ENCODE results near the gene CCDC50. TPM values are rescaled to one million over a fixed set of nuclear protein-coding genes. Genes with fewer than 3 reads are reported as not detected.

CCDC50 gene
- polyA plus RNA-seq, 1 donor (not counting 4 experiments of a cell fraction or from before 2014, with no cell fraction given), result 54.8 TPM

- Histone ChIP-seq H3K36me3 (ENCODE audit: control insufficient read depth in 2 of 2, extremely low read depth in 1 of 2, insufficient read depth in 2 of 2, low read length in 2 of 2) (no peaks in the 10 kb centered on the region), H3K4me2 (ENCODE audit: control insufficient read depth, extremely low read depth, insufficient read depth, low read depth, low read length) (no peak overlapping the region), H3K9ac (ENCODE audit: control insufficient read depth, extremely low read depth, insufficient read depth, low read length) (no peak overlapping the region), H3K79me2 (ENCODE audit: control insufficient read depth, insufficient read depth, low read length) (no peaks in the 10 kb centered on the region), H3K9me3 (ENCODE audit: control insufficient read depth, low read depth, low read length) (no peaks in the 10 kb centered on the region), H2AFZ (ENCODE audit: control insufficient read depth, low read length) (no peak overlapping the region), H3K27ac (ENCODE audit: control insufficient read depth, insufficient read depth, low read length) (no peak overlapping the region), H3K9me1 (ENCODE audit: control insufficient read depth, extremely low read depth, insufficient read depth, low read length) (no peaks in the 10 kb centered on the region), H3K27me3 (ENCODE audit: control insufficient read depth, extremely low read depth, insufficient read depth, low read length) (no peaks in the 10 kb centered on the region), H4K20me1 (ENCODE audit: control insufficient read depth, extremely low read depth, insufficient read depth, low read length) (no peaks in the 10 kb centered on the region), H3K4me1 (ENCODE audit: control insufficient read depth, extremely low read depth, insufficient read depth, low read length) (no peaks in the 10 kb centered on the region), H3K4me3 (ENCODE audit: control insufficient read depth in 2 of 3, extremely low read depth in 1 of 3, insufficient read depth in 2 of 3, low read depth in 1 of 3, low read length in 3 of 3) (no peak overlapping the region)
- DNase-seq (ENCODE audit: low read depth, low spot score) (no peak), FAIRE-seq (no peak)
- dilution Hi-C loops (cut with MboI; ENCODE audit: extremely low pct_ligation_motif_present, low sequenced_read_pairs), result no loop called here
- TF ChIP-seq EZH2 (IDR thresholded peaks at IDR 0.05; ENCODE audit: low read length) (no peak), CTCF (optimal IDR thresholded peaks at IDR 0.05 in 1 of 3, IDR thresholded peaks at IDR 0.05 in 1 of 3, conservative IDR thresholded peaks at IDR 0.05 in 1 of 3; ENCODE audit: extremely low read depth in 1 of 3, insufficient read depth in 2 of 3, low read length in 3 of 3) (no peak)
Measured at GRCh38 chr3:191314109-191314728, 15.0 kb upstream of the CCDC50 start.

- Histone ChIP-seq H3K4me2 (ENCODE audit: control insufficient read depth, extremely low read depth, insufficient read depth, low read depth, low read length) (no peak overlapping the region), H3K4me3 (ENCODE audit: control insufficient read depth in 2 of 3, extremely low read depth in 1 of 3, insufficient read depth in 2 of 3, low read depth in 1 of 3, low read length in 3 of 3) (no peak overlapping the region), H3K9me3 (ENCODE audit: control insufficient read depth, low read depth, low read length) (no peaks in the 10 kb centered on the region), H3K9me1 (ENCODE audit: control insufficient read depth, extremely low read depth, insufficient read depth, low read length) (no peaks in the 10 kb centered on the region), H3K27me3 (ENCODE audit: control insufficient read depth, extremely low read depth, insufficient read depth, low read length) (no peaks in the 10 kb centered on the region), H3K79me2 (ENCODE audit: control insufficient read depth, insufficient read depth, low read length) (no peaks in the 10 kb centered on the region), H3K4me1 (ENCODE audit: control insufficient read depth, extremely low read depth, insufficient read depth, low read length) (peaks cover 6% of the 10 kb centered on the region), H3K36me3 (ENCODE audit: control insufficient read depth in 2 of 2, extremely low read depth in 1 of 2, insufficient read depth in 2 of 2, low read length in 2 of 2) (no peaks in the 10 kb centered on the region), H3K9ac (ENCODE audit: control insufficient read depth, extremely low read depth, insufficient read depth, low read length) (no peak overlapping the region), H2AFZ (ENCODE audit: control insufficient read depth, low read length) (no peak overlapping the region), H3K27ac (ENCODE audit: control insufficient read depth, insufficient read depth, low read length) (no peak overlapping the region), H4K20me1 (ENCODE audit: control insufficient read depth, extremely low read depth, insufficient read depth, low read length) (no peaks in the 10 kb centered on the region)
- DNase-seq (ENCODE audit: low read depth, low spot score), result no peak
- FAIRE-seq, result no peak
- dilution Hi-C loops (cut with MboI; ENCODE audit: extremely low pct_ligation_motif_present, low sequenced_read_pairs), result no loop called here
- TF ChIP-seq EZH2 (IDR thresholded peaks at IDR 0.05; ENCODE audit: low read length), result no peak
- no peak for TF ChIP-seq CTCF (optimal IDR thresholded peaks at IDR 0.05 in 1 of 3, IDR thresholded peaks at IDR 0.05 in 1 of 3, conservative IDR thresholded peaks at IDR 0.05 in 1 of 3; ENCODE audit: extremely low read depth in 1 of 3, insufficient read depth in 2 of 3, low read length in 3 of 3)
Measured at GRCh38 chr3:191316876-191317603, 12.2 kb upstream of the CCDC50 start.
